ENCODE data around the gene PACS2.

Gene PACS2

DNA sequence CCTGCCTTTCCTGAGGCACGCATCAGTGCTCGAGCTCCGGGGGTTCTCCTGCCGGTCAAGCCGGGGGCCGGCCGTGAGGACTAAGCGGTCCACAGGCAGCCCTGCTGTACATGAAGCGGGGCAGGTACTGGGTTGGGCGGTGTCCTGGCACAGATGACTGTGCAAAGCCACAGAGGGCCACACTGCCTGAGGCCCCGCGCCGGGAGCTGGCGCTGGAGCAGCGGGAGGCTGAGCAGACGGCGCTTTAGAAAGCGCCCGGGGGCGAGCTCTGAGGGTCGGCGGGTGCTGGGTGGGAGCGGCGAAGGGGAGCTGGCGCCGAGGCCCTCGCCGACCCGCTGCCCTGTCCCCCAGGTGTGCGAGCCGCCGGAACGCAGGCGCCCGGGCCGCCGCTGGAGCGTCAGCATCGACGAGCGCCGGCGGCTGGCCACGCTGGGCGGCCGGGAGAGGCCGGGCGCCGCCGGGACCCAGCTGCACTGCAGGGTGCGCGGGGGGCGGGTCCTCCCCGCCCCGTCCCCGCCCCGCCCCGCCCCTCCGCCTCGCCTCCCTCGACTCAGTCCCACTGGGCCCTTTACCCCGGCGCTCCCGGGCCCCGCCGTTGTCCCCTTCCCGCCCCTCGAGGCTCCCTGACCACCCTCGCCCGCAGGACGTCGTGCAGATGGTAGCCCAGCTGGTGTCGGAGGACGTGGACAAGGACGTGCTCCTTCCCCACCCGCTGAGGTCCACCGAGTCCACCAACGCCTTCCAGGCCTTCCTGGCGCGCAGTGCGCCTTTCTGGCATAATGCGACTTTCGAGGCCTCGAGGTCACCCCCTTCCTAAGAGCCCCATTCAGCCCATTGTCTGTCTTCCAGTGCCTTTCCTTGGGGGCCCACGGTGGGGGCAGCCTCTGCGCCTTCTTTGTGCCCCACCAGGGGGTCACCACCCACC lies 96.7 kb downstream of the PACS2 start:
- DNase-seq (ENCODE audit: low read depth), result no peak

DNA sequence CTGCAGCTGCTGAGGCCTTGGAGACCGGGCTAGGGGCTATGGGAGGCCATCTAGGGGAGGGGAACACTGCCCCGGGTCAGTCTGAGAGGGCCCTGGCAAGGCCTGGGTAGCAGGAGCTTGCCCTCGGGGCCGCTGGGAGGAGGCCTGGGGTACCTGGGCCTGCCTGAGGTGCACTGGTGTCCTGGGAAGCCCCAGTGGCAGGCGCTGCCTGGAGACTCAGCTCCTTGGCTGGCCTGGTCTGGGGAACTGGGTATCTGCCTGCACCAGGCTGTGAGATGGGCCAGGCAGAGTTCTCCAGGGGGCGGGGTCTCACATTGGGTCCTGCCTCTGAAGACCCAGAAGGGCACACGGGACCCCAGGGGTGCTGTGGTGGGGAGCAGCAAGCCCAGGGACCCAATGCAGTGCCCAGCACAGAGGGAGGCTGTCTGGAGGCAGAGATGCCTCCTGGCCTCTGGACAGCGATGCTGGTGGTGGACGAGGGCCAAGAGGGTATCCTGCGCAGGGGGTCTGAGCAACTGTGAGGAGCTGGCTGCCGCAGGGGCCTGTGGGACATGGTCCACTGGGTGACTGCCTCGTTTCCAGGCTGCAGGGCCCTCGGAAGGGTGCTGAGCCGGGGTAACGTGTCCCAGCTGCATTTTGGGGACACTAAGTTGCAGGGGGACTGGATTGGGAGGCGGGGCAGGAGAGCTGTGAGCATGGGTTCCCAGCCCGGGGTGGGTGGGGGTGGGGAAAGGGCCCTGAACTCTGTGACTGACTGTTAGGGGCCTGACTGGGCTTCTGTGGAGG lies 97.6 kb downstream of the PACS2 start:
- no peak for DNase-seq (ENCODE audit: low read depth)

DNA sequence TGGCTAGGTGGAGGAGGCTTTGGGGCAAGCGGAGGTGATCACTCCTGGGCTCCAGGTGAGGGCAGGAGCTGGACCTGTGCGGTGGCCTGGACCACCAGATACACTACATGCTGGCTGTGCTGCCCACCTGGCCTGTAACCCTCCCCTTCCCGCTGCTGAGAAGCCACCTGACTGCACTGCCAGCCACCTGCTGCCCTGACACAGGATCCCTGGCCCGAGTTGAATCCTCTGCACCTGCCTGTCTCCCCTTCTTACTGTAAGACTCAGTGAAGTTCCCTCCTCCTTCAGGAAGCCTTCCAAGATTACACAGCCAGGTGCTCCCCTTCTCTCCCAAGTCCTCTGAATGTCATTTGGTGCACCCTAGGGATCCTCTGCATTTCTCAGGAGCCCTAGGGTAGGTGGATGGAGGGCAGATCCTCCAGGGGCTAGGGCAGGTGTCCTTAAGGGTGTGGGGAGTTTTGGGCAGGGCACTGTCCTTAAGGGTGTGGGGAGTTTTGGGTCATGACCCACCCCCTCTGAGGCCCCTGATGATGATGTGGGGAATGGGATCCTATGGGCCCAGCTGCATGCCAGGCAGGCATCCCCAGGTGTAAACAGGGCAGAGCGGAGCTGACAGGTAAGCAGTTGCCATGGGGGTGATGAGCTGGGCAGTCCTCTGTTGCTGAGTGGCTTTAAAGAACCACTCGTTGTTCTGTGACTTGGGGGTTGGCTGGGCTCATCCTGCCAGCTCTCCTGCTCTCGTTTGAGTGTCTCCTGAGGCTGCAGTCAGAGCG lies 98.4 kb downstream of the PACS2 start:
- no peak for DNase-seq (ENCODE audit: low read depth)

DNA sequence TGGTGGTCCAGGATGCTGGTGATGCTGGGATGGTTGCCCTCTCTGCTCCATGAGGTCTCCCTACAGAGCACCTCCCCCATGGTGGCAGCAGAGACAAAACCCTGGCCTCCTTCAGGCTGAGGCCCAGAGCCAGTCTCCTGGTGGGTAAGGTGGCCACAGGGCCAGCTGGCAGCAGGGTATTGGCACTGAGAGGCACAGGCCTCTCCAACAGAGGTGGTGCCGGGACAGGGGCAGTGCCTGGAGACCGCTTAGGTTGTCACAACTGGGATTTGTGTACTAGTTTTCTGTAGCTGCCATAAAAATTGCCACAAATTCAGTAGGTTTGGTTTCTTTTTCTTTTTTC lies 99.0 kb downstream of the PACS2 start:
- no peak for DNase-seq (ENCODE audit: low read depth)

DNA sequence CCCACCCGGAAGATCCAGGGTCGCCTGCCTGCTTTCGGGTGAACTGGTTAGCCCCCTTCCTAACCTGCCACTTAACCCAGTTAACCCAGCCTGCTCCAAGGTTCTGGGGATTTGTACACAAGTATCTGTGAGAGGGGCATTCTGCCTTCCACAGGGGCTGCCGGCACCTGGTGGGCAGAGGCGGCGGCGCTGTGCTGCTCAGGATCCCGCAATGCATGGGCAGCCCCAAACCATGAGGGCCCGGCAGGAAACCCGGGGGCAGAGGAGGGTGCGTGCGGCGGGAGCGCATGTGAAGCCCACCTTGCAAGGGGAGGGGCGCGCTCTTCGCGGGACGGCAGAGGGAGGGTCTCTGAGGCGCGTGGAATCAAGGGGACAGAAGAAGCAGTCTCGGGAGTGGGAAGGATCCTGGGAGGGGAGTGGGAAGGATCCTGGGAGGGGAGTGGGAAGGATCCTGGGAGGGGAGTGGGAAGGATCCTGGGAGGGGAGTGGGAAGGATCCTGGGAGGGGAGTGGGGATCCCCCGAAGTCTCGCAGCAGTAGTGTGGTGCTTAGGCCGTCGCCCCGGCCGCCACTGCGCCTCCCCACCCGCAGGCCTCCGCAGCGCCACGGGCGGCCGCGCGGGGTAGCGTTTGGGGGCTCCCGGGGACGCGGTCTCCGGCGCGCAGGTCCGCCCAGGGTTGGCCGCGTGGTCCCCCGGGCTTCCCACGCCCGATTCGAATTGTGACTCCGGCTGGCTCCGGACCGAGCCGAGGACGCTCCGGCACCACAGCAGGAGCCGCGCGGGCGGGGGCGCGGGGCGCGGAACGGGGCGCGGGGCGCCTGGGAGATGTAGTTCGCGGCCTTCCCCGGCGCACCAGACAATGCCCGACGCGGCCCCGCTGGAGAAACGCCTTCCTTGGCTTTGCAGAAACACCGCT lies 100.2 kb downstream of the PACS2 start:
- DNase-seq (ENCODE audit: low read depth), result no peak

DNA sequence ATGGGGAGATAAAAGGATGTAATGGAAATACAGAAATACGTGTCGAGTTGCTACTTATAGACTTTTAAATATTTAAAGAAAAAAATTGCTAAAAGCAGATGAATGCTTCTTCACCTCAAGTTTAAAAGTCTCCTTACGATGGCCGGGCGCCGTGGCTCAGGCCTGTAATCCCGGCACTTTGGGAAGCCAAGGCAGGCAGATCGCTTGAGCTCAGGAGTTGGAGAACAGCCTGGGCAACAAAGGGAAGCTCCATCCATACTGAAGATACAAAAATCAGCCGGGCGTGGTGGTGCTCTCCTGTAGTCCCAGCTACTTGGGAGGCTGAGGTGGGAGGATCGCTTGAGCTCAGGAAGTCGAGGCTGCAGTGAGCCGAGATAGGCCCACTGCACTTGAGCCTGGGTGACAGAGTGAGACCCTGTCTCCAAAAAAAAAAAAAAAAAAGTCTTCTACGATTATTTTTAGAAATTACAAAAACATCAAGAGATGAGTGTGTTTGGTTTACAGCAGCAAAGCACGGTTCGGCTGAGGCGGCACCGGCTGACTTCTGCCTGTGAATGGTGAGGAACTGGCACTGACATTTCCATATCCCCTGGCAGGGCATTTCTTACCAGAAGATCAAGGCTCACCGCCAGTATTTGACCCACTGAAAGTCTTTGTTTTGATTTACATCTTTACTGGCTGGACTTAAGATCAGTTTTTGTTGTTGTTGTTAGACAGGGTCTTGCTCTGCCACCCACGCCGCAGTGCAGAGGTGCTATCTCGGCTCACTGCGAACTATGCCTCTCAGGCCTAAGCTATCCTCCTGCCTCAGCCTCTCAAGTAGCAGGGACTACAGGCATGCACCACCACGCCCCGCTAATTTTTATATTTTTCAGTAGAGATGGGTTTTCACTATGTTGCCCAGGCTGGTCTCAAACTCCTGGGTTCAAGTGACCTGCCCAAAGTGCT lies 101.2 kb downstream of the PACS2 start:
- DNase-seq (ENCODE audit: low read depth), result no peak

DNA sequence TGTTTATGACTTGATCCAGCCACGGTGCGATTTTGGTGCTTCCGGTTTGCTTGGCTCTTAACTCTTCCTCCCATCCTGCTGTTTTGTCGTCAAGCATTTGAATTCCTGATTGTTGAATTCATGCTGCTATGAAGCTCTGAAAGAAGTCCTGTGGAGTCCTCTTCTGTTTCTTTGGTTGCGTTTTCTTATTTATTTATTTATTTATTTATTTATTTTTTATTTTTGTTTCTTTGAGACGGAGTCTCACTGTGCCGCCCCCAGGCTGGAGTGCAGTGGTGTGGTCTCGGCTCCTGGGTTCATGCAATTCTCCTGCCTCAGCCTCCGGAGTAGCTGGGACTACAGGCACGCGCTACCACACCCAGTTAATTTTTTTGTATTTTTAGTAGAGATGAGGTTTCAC lies 102.1 kb downstream of the PACS2 start:
- no peak for DNase-seq (ENCODE audit: low read depth)

DNA sequence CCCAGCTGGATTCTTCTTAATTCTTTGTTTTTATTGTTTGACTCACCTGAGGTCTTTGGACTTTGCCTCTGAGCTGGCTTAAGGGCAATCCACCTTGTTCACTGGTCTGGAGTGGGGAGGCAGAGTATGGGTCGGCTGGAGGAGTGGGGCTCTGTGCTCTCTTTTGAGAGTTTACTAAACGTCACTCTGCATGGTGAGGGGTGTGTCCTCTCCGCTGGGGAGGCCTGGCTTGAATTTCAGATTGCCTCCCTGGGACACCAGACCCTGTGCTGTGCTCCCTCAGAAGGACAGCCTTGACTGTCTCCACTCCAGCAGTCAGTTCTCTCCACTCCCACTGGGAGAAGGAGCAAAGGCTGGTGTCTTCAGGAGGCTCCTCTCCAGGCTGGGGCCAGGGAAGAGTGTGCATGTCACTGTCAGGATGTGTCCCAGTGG lies 103.2 kb downstream of the PACS2 start:
- no peak for DNase-seq (ENCODE audit: low read depth)

DNA sequence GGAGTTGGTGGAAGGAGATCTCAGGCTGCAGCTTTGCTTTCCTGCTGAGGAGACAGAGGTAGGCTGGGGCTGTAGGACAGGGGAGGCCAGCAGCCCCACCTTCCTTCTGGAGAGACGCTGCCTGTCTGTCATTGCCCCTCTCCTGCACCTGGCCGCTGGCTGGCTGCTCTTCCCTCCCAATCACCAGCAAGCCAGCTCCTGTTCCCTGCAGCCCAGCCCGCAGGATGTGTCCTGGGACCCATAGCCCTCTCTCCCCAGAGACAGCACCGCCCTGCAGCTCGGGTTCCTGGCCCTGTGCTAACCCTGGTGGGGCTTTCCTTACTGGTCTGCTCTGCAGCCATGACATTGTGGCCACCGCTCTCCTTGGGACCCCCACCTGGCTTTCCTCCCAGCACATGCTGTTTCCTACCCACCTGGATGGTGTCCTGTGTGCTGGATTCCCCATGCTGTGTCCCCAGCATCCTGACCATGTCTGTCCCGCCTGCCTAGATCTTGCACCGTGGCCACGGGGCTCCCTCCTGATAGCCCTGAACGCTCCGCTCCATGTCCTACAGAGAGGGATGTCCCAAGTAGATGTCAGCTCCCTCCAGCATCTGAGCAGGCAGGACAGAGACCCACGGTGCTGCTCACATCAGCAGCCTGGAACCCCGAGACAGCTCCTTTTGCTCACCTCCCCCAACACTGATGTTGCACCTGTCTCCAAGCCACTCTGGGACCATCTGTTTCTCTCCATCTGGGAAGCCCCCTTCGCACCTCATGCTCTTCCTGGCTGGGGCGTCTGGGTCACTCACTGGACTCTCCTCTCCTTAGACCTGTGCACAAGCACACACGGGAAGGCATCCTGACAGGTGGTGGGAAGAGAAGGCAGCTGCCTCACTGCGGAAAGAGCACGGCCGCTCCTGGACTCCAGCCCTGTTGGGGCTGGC lies 104.0 kb downstream of the PACS2 start:
- DNase-seq (ENCODE audit: low read depth), result no peak

DNA sequence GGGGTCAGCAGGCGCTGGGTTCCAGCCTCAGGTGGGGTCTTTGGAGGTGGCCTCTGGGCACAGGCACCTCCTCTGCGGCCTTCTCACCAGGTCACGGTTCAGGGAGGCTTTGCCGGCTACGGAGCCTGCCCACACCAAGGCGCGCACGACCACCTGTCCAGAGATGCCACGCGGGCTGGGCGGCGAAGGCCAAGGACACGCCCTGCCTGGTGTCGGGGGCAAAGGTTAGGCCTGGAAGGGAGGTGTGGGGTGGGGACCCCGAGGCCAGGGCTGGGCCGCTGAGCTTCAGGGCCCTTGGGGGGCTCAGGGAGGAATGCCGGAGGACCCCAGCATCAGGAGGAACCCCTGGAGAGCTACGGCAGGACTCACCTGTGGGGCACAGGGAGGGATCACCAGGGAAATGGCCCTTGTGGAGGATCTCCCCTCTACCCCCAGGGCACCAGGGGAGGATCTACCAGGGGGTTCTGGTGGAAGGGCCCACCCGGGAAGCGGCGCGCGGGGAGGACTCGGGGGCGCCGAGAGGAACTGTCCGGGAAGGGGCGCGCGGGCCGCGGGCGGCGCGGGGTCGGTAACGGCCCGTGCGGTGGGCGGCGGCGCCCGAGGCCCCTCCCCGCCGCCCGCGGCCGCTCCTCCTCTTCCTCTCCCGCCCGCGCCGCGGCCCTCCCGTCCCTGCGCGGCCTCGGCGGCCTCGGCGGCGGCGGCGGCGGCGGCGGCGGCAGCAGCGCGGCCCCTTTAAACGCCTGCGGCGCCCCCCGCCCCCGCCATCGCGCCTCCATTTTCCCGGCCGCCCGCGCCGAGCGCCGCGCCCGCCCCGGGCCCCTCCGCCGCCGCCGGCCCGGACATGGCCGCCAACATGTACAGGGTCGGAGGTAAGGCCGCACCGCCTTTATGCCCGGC lies 104.9 kb downstream of the PACS2 start, which contains the start of gene MTA1:
Gene MTA1, plus strand, starts transcription at position 633 of the 897 bp plus-strand sequence. Its CDS starts 209 bp downstream, at position 842.
- DNase-seq (ENCODE audit: low read depth), result no peak

DNA sequence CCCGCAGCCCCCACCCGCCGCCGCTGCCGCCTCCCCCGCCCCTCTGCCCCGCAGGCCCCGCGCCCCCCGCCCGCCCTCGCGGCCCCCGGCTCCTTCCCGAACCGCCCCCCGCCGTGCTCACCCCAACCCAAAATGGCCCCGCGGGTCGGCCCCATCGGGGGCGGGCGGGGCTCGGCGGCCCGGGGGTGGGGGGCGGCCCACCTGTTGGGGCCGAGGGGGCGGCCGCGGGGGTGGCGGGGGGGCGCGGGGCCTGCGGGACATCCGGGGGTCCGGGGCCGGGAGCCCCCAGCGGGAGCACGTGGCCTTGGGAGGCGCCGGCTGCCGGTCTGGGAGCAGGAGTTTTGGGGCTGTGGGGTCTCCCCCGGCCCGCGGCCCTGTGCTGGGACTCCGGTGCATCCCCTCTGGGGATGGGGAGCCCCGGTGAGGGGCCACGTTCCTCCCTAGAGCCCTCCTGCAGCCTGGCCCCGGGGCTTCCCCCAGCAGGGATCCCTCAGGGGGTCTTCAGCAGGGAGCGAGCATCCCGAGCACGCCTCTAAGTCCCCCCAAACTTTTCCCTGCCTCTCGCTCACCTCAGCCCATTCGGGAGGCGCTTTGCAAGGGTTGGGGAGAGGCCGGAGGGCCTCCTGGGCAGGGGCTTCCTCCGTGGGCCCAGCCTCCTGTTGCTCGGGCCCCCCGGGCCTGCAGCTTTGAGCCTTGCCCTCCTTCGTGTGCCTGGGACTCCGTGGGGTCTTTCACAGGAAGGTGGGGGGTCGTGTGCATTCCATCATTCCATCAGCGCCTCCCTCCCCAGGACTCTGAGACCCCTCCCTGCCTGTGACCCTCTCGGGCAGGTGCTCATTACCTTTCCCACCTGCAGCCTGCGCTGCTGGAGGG lies 105.8 kb downstream of the PACS2 start:
- DNase-seq (ENCODE audit: low read depth), result no peak

DNA sequence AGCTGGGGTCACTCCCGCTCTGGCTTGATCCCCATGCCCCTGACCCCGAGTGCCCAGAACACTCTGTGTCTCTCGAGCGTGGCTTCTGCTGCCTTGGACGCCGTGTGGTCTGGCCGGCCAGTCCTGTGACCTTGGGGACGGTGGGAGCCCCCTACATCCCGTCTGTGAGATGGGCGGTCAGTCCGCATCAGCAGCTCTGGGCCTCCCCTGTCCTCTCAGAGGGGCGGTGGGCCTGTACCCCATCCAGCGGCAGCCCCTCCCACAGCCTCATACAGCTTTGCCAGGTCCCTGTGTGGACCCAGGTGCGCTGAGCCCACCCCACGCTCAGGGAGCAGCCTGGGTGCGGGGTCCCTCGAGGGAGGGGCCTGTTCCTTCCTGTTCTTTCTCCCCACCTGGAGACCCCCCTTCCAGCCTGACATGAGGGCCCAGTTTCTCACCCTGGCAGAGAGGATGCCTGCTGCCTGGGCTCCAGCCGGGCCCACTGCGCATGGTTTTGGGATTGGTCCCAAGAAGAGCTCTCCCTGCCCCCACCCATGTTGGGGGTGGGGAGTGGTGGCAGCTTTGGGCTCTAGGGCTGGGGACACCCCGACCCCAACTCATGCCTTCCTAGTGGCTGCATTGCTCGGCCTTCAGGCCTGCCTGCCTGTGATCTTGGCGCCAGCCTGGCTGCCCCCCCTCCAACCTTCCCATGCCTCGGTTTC lies 106.6 kb downstream of the PACS2 start:
- DNase-seq (ENCODE audit: low read depth), result no peak

DNA sequence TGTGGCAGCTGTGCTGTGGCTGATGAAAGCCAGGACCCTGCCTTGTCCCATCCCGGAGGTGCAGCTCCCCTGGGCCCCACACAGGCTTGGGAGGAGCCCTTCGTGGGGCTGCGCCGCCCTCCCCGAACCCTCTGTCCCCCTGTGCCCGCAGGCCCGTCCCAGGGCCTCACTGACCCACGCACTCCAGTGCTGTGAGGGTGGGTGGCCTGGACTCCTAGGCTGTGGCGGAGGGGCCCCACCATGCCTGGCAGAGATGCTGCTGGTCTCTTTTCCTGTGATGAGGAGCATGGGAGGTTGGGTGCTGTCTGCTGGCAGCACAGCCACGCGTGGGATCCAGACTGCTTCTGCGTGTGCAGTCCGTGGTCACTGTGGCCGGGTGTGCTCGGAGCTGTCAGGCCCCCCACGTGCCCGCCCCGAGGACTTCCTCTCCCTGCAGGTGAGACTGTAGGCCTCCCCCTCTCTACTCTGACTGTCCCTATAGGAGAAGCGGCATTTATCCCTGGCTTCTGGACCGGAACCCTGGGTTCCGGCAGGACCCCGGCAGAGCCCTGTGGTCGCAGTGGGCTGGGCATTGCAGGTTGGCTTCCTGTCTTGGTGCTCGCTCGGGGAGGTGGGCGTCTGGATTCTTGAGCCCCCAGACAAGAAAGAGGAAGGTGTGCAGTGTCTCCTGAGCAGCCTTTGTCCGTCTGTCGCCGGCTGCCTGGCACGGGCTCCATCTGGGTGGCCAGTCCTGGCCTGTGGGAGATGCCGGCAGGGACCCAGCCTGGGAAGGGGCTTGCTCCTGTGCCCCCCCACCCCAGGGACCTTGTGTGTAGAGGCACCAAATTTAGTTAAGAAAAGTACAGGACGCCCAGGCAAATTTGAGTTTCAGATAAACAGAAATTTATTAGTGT lies 107.4 kb downstream of the PACS2 start:
- no peak for DNase-seq (ENCODE audit: low read depth)

DNA sequence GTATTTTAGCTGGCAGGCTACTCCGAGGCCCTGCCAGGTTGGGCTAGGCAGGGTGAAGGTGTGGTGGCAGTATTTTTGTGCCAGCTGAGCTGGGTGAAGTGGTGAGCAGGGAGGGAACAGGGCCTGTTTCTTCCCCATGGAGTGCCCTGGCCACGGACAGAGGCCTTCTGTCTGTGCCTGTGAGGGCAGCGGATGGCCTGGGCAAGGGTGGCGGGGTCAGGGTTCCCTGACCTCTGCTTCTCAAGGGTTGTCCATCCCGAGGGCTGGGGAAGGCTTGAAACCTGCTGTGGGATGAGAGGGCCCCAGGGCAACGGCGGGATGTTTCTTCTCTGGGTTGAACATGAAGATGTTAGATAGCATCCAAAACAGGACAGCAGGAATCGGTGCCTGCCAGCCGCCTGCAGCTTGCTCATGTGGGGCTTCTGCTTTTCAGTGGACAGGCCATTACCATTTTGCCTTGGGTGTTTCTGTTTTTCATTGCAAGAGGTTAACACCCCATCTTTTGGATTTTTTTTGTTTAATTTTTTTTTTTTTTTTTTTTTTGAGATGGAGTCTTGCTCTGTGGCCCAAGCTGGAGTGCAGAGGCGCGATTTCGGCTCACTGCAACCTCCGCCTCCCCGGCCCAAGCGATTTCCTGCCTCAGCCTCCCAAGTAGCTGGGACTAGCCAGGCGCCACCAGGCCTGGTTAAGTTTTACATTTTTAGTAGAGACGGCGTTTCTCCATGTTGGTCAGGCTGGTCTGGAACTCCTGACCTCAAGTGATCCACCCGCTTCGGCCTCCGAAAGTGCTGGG lies 108.3 kb downstream of the PACS2 start:
- no peak for DNase-seq (ENCODE audit: low read depth)

Measured in HS-5 (cell line).